Right hindlimb (tissue), 1 donor: ENCODE data around the gene CNNM2.

Experiments used
- DNase-seq: peaks from one replicate; pipeline ENCODE4 v3.0.0-alpha.2; 2018

Gene CNNM2

DNA sequence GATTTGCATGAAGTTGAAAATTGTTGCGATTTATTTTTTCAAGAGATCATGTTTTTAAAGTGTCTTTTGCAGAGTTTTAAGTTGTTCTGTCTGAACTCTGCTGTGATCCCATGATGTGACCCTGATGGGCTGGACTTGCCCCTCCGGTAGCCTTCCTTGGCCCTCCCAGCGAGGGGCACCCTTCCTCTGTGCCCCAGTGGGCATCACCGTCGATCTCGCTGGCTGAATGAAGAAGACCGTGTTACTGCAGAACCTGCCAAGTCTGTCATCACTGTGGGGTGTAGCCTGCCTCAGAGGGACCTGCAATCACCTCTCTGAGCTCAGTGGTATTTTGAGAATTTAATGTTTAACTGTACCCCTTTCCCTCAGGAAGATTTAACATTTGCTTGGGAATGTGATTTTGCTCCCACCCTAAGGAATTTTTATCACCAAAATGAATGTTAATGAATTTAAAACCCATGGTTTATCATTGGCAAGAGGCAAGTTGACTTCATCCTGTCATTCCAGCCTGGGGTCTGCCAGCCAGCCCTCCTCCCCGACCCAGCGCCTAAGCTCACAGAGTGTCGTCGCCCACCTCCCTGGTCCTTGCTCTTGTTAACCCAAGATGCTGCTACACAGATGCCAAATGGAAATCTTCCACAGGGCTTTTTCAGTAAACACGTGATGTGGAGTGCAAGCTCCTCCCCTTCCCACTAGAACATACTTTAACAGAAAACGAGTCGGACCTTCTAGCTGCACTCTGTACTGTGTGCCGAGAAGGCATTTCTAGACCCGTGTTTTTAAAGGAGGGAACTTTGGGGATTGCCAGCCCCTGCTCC lies 159.6 kb downstream of the CNNM2 start:
- no peak for DNase-seq

DNA sequence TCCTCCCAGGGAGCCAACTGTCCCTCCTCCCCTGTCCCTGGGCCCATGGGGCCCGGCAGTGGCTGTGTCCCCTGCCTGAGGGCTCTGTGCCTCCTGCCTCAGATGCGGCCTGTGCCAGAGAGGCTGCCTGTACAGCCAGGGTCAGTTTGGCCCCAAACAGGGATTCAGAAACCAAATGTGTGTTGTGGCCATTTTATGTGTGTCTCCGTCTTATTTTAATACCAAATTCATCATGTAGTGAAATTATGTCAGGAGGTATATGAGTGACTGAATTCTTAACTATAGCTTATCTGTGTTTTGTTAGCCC lies 160.2 kb downstream of the CNNM2 start:
- DNase-seq, result no peak

DNA sequence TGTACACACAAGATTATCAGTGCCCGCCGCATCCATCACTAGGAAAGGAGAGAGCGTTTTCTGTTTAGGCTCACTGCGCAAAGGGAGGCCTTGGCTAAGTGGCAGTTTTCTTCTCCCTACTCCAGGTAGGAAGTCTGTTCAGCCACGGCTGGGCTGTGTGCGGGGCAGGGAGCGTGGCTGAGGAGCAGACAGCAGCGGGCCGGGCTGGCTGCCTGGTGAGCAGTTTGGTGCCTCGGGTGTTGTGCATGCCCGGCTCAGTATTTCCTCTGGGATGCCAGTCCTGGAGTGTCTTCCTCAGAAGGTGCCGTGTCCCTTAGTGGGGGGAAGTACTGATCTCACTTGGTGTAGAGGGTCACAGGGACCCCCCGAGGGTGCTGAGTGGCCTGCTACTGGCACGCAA lies 160.6 kb downstream of the CNNM2 start:
- no peak for DNase-seq

DNA sequence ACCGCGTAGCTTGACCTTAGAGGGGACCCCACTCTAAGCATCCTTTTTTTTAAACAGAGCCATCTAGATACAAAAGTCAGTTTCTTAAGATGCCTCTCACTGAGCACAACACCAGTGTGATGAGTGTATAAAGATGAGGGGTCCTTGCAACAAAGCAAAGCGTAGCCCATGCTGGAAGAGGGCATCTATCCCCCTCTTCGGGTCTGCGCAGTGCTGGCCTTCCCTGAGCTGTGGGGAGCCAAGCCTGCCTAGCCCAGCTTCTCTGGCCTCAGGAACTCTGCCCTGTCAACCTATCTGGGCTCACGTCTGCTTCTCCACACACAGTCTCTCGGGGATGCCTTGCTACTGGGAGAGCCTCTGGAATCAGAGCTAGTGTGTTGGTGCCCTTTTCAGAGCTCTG lies 161.0 kb downstream of the CNNM2 start:
- no peak for DNase-seq

DNA sequence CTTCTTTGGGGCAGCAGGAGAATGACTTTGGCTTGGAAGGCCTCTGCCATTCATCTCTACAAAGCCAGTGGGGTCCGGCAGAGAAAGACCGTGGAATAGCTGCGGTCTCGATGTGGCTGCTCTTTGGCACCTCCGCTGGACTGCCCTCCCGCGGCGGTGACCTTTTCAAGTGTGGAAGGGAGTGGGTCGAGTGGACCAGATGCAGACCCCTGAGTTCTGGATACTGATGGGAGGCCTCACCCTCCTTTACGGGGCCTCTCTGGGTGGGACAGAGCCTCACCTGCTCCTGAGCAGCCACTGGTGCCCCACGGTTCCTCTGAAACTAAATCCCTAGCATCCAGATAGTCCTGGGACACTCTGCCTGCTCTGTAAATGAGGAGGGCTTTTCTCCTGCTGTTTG lies 161.9 kb downstream of the CNNM2 start:
- DNase-seq, result no peak

DNA sequence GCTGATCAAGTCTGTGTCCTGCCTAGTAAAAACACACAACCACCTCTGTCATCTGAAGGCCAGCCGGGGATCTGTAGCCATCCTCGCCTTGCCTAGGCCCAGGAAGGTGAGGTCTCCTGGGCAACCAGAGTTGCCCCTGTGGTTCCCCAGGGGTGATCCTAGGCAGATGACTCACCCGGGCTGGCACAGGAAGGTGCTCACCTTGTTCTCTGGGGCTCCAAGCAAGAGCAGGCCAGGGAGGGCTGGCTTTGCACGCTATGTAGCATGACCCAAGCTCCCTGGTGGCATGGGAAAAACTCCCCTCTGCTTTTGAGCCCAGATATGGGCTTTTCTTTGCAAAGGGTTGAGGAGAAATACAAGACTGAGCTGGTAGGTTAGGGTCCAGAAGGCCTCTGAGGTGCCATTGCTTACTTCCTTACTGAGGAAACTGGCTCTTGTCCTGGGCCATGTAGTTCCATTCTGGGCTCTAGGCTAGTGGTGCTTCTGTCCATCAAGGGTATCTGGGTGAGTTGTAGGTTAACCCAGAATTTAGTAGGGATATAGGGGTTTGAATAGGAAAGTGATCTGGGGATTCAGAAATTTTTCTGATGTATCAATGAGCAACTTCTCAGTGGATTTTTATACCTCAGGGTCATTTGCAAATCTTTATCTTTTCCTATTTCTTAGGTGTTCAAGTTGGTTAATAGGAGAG lies 162.9 kb downstream of the CNNM2 start:
- DNase-seq, result no peak

DNA sequence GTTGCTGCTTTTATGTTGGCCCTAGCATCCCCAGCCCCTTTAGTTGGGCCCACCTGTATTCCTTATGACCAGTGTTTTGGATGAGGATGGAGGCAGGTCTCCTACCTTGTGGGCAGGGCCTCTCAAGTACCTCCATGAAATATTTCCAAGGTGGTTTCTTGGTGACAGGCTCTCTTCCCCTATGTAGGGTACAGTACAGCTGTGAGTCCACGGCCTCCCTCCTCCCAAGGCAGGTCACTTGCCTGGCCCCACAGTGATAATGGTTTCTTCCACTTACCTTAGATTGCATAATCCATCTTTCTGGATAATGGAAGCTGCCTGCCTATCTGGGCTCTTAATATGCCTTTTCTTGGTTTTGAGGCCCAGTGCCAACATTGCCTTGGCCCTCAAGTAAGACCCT lies 164.6 kb downstream of the CNNM2 start:
- DNase-seq, result no peak

DNA sequence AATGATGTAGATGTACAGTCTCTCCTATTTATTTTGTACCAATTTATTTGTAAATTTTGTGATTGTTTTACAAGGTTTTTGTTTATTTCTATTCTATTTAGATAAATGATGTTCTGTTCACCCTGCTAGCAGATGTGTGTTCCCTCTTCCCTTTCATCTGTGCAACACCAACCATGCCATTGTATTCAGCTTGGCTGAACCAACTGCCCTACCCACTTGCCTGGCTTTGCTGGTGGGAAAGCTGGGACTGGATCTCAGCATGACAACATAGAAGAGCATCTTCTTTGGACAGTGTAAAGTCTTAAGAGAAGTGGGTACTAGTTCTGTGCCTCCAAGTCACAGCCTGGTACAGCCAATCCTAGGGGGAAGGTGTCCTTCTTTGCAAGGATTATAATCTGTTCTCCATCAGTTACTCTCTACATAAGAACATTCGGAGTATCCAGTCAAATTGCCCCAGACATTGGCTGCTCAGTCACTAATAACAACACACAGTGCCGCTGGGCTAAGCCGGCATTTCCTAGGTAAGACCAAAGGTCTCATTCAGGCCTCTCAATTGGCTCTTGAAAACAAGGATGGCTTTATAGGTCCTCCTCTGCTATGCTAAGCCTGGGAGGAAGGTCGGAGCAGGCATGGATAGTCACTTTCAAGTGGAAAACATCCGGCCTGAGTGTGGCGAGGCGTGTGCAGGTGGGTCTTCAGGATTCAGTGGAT lies 165.3 kb downstream of the CNNM2 start:
- DNase-seq, result no peak

DNA sequence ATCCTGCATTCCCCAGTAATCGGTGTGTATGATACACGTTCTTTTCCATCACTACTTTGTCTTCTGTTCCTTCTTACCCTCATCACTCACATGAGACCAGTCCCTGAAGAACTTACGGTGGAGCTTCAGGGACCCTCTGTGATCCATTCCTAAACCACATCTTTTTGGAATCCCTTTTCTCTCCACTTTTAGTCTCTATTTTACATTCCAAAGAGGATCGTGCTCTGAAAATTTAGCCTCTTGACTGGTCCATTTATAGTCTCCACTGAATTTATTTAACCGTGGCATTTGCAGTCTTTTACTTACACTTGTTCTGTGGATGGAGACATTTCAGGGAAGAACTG lies 165.9 kb downstream of the CNNM2 start:
- DNase-seq, result no peak

DNA sequence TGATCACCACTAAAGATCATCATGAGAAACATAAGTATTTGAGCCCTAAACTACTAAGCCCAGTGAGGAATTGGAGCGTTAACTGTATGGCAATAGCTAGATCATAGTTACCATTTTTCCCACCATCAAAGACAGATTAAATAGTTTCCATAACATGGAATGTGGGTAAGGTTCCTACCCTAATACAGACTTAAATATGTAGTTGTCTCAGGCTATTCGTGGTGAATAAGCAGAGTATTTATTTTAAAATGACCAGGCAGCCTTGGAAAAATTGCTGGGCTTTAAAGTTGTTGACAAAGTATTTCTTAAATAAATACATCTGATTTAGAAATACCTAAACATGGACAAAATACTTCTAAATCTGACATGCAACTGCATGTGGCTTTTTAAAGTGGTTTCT lies 168.2 kb downstream of the CNNM2 start:
- no peak for DNase-seq

DNA sequence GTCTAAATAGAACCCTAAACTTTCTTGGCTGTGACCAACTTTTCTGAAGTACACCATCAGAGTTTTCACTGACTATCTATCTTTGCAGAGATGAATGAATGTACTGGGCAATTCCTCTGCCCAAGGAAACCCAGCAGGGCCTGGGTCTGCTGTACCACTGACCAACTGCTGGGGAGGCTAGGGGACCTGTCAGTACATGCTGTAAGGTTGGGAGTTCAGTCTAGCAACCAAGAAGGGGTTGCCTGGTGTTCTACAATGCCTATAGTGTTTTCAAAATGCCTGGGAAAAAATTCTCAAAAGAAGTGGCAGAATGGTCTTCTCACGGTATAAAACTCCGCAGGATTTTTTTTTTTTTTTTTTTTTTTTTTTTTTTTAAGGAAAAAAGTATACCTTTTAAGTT lies 168.7 kb downstream of the CNNM2 start:
- DNase-seq, result no peak

DNA sequence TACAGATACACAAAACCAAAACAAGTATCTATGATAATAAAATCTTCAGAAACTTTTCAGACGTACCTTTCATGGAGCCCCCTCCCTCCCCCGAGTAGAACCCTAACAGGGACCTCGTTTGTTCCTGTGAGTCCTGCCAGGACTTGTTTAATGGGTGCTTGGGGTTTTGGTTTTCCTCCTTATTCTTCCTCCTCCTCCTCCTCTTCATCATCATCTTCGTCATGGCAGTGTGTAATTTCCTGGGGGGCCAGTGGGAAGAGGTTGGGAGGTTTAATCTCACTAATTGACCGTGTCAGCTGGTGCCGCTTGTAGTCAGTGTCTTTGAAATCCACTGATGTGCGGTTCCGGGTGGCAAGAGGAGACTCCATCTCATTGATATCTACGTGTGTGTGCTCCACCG lies 171.4 kb downstream of the CNNM2 start:
- DNase-seq, result no peak

DNA sequence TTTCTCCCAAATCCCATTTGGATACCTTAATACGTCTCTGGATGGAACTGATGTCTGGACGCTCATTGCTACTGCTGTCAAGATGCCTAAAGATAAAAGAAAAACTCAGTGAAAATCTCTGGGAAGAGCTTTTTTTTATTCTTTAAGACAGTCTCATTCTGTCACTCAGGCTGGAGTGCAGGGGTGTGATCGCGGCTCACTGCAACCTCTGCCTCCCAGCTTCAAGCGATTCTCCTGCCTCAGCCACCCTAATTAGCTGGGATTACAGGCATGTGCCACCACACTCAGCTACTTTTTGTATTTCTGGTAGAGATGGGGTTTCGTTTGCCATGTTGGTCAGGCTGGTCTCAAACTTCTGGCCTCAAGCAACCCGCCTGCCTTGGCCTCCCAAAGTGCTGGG lies 172.8 kb downstream of the CNNM2 start:
- no peak for DNase-seq

DNA sequence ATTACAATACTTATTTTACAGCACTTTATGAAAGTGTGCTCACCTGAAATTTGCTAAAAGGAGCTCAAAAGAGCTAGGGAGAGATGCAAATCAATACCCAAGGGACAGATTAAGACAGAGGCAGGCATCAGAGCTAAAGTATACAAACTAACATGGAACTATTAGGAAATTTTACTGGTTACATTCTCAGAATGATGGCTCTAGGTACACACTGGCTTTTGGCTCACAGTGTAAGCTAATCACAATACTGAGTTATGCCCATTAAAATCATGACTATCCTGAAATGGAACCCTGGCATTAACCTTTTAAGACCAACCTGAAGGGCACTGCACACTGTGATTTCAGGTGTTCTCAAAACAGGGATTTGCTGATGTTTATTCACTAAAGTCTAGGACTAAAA lies 176.9 kb downstream of the CNNM2 start:
- DNase-seq, result no peak

DNA sequence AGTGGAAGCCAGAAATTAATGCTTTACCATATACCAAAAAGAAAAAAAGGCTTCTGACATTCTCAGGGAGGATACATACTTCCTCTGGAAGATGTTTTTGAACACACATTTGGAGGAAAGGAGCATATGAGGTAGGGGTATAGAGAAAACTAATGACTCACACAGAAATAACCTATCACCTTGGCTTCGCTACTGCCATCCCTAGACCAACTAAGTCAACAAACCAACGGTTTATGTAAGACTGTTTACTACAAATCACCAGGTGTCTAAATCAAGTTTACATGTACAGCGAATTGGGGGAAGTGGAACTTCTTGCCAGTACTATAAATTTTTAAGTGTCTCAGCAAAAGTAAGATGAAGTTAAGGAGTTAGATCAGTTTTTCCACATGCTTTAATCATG lies 178.0 kb downstream of the CNNM2 start:
- no peak for DNase-seq

DNA sequence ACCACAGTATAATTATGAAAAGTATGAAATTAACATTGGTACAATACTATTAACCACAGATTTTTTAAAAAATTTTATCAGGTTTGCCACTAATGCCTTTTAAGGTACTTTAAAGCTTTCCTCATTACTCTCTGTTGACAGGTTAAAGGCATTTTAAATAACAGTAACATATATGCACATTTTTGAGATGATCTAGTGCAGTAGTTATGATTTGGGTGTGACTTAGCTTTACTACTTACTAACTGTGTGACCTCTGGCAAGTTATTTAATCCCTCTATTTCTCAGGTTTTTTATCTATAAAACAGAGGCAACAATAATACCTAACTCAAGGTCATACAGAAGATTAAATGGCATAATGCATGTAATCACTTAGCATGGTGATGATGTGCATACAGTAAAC lies 180.1 kb downstream of the CNNM2 start:
- no peak for DNase-seq

DNA sequence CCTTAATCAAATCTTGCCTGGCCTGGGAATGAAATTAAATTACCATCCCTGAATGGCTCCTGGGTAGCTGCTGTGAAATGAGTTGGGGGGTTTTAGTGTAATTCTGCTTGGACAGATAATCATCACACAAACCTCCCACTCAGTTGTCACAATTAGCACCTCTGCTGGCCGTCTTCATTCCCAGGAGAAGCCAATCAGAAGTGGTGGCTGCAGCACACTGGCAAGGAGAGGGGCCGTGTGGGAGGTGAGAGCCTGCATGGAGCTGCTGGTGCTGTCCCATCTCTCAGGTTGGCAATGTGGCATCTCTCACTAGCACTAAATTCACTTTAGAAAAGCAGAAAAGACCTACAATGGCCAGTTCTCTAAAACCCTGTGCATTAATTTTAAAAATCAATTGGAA lies 182.5 kb downstream of the CNNM2 start:
- no peak for DNase-seq

DNA sequence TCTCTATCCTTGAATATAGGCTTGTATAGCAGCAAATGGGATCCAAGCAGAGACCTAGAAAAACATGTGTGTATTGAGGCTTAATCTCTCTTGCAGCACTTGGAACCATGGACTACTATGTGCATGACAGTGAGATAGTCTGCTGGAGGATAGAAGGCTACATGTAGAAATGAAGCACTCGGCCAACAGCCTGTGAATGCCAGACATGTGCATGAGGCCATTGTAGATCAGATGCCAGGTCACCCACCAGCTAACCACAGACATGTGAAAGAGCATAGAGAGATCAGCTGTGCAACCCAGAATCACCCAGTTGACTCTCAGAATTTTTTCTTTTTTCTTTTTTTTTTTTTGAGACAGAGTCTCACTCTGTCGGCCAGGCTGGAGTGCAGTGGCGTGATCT lies 184.1 kb downstream of the CNNM2 start:
- no peak for DNase-seq

DNA sequence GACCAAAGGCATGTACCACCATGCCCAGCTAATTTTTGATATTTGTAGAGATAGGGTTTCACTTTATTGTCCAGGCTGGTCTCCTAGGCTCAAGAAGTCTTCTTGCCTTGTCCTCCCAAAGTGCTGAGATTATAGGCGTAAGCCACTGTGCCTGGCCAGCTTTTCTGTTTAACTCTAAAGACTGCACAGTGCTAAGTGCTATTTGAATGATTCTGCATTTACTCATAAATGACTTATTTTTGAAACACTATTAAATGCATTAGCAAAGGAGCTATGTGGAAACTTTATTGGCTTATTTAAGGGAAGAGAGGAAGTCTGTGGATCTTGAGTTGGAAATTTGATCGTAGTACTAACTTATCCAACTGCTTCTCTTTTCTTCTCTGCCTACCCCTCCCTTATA lies 185.9 kb downstream of the CNNM2 start:
- no peak for DNase-seq

DNA sequence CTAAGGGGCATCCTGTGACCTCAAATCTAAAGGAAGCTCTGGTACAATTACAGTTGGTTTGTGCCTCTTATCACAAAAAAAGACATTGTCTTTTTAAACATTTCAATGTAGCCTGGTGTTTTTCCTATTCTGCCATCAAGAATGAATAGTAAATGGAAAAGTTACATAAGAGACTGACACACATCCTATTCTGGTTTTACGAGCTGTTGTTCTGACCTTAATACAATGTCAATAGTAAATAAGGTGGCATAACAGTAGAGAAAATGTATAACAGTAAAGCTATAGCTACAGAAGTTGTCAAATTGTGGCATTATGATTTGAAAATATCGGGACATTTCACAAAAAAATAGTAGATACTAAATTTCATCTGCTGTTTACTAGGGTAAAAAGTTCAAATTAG lies 186.6 kb downstream of the CNNM2 start:
- no peak for DNase-seq

DNA sequence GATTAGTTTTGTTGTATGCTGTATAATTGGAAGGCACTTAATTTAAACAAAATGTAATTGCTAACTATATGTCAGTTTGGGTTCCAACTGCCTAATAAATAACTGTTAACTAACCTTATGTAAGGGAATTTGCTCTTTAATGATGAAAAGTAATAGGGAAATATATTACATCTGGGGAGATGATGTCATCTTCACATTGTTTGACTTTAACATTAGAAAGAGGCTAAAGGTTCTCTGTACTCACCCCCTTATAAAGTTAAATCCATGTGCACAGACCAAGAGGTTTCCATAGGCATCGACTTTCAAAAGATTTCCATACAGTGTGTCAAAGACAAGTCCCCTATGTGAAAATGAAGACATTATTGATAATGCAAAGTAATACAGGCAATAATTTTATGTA lies 187.4 kb downstream of the CNNM2 start:
- DNase-seq, result no peak

DNA sequence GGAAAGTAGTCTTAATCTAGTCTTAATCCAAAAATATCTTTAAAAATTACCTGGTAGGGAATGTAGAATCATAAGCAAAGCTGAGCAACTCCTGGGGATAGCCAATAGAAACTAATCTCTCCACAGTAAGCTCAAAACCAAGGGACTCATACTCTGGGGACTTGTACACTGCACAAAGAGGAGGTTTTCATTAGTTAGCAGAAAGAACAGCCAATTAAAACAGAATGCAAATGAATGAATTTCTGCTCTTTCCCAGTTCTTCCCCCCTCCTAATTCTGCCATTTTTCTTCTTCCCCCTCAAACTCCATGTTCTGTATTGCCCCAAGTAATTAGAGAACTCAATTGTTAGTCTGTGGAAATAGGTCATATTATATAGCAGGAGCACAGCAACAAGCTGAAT lies 188.4 kb downstream of the CNNM2 start:
- no peak for DNase-seq

DNA sequence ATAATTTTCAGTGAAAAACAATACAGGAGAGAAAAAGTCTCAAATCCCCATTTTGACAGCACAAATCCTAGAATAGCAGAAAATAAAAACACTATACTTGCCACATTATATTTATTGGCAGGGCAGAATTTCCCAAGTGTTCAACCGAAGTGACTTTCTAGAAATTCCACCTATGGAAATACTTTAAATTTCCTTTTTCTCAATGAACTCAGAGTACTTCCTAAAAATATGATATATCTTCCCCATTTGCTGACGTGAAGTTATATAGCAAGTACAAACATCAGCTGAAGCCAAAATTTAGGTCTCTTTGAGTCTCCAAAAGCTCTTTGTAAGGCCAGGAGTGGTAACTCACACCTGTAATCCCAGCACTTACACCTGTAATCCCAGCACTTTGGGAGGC lies 191.7 kb downstream of the CNNM2 start:
- no peak for DNase-seq

DNA sequence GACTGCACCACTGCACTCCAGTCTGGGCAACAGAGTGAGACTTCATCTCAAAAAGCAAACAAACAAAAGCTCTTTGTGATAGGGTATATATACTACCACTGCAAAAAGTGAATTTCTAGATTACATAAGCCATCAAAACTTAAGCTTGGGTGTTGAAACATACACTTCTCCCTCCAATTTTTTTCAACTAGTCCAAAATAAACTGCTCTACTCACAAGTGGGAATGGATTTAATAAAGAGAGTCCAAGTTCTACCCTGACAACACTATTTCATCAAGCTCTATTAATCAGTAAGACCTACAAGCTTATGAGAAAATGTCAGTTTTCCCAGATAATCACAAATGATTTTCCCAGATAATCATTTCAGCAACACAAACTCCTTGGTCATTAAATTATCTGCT lies 192.3 kb downstream of the CNNM2 start:
- no peak for DNase-seq
